IPS-18a (cell line): ENCODE measurements around the gene PRR33.

Experiments
- H3K27ac ChIP-seq: one replicate; pipeline ENCODE4 v1.5.1; 2013; ENCODE audit warnings: low read length
- H3K27me3 ChIP-seq: one replicate; pipeline ENCODE4 v1.6.1; 2013; ENCODE audit warnings: mild to moderate bottlenecking, low read length; ENCODE audit not compliant: control insufficient read depth, insufficient read depth
- H3K36me3 ChIP-seq: one replicate; pipeline ENCODE4 v1.6.1; 2013; ENCODE audit warnings: low read depth, low read length; ENCODE audit not compliant: control insufficient read depth
- H3K4me1 ChIP-seq: one replicate; pipeline ENCODE4 v1.6.1; 2013; ENCODE audit warnings: low read depth, low read length; ENCODE audit not compliant: control insufficient read depth
- H3K4me3 ChIP-seq: one replicate; pipeline ENCODE4 v1.5.1; 2013; ENCODE audit warnings: low read length
- H3K9ac ChIP-seq: one replicate; pipeline ENCODE4 v1.6.1; 2013; ENCODE audit warnings: mild to moderate bottlenecking, low read length, moderate library complexity
- H3K9me3 ChIP-seq: one replicate; pipeline ENCODE4 v1.6.1; 2013; ENCODE audit warnings: low read depth, low read length; ENCODE audit not compliant: control insufficient read depth

PRR33 gene

GRCh38 chr11:1842149-1843097 is 49.3 kb downstream of the PRR33 start:
- H3K36me3 ChIP-seq: no peaks in the 10 kb centered on the region
- no peak overlapping the region for H3K4me3 ChIP-seq
- H3K27me3 ChIP-seq: peaks cover 5% of the 10 kb centered on the region
- no peak overlapping the region for H3K9ac ChIP-seq
- no peak overlapping the region for H3K27ac ChIP-seq
- no peaks in the 10 kb centered on the region for H3K4me1 ChIP-seq
- no peaks in the 10 kb centered on the region for H3K9me3 ChIP-seq

GRCh38 chr11:1841511-1842148 is 50.1 kb downstream of the PRR33 start:
- H3K27me3 ChIP-seq: peaks cover 5% of the 10 kb centered on the region
- no peak overlapping the region for H3K27ac ChIP-seq
- H3K9me3 ChIP-seq: no peaks in the 10 kb centered on the region
- no peak overlapping the region for H3K4me3 ChIP-seq
- no peaks in the 10 kb centered on the region for H3K36me3 ChIP-seq
- no peak overlapping the region for H3K9ac ChIP-seq
- no peaks in the 10 kb centered on the region for H3K4me1 ChIP-seq

GRCh38 chr11:1840780-1841480 is 50.8 kb downstream of the PRR33 start:
- H3K36me3 ChIP-seq: no peaks in the 10 kb centered on the region
- peaks cover 5% of the 10 kb centered on the region for H3K27me3 ChIP-seq
- H3K9me3 ChIP-seq: no peaks in the 10 kb centered on the region
- no peak overlapping the region for H3K4me3 ChIP-seq
- no peaks in the 10 kb centered on the region for H3K4me1 ChIP-seq
- H3K9ac ChIP-seq: no peak overlapping the region
- H3K27ac ChIP-seq: no peak overlapping the region

GRCh38 chr11:1839924-1840779 is 51.5 kb downstream of the PRR33 start:
- H3K27ac ChIP-seq: no peak overlapping the region
- peaks cover 4% of the 10 kb centered on the region for H3K27me3 ChIP-seq
- H3K4me1 ChIP-seq: no peaks in the 10 kb centered on the region
- no peaks in the 10 kb centered on the region for H3K36me3 ChIP-seq
- H3K9me3 ChIP-seq: no peaks in the 10 kb centered on the region
- H3K9ac ChIP-seq: no peak overlapping the region
- H3K4me3 ChIP-seq: no peak overlapping the region

GRCh38 chr11:1839204-1839923 is 52.3 kb downstream of the PRR33 start:
- H3K4me1 ChIP-seq: no peaks in the 10 kb centered on the region

GRCh38 chr11:1838426-1839144 is 53.1 kb downstream of the PRR33 start, which contains the start of gene TNNI2:
TNNI2 (plus strand) TSS chr11:1838981; CDS start chr11:1839697, 716 bp downstream.
- Histone ChIP-seq H3K27me3 (no peaks in the 10 kb centered on the region), H3K27ac (no peak within 1 kb of the TSS), H3K36me3 (no peaks in the 10 kb centered on the region), H3K9ac (no peak within 1 kb of the TSS), H3K4me1 (no peaks in the 10 kb centered on the region), H3K9me3 (no peaks in the 10 kb centered on the region), H3K4me3 (no peak within 1 kb of the TSS)

More at GRCh38 chr11:1839204-1839923, 52.3 kb downstream of the PRR33 start:
- H3K9me3 ChIP-seq: no peaks in the 10 kb centered on the region
- no peak overlapping the region for H3K9ac ChIP-seq
- no peak overlapping the region for H3K4me3 ChIP-seq
- no peak overlapping the region for H3K27ac ChIP-seq
- no peaks in the 10 kb centered on the region for H3K36me3 ChIP-seq
- H3K27me3 ChIP-seq: no peaks in the 10 kb centered on the region
